HepG2 (cell line): ENCODE data around the gene CORO7. TPM values are rescaled to one million over a fixed set of nuclear protein-coding genes. Genes with fewer than 3 reads are reported as not detected.
A peak's percentile ranks its signal among the peaks of the same experiment; 100 is the strongest.

Source experiments
- CHD4 ChIP-seq: fragments of 200-600 bp; sonication (generic); IDR thresholded peaks from 2 replicates; pipeline ENCODE4 v1.7.0; 2017; ENCODE audit warnings: mild to moderate bottlenecking, low read length, borderline replicate concordance
- EZH2 ChIP-seq: conservative IDR thresholded peaks from 2 replicates; pipeline ENCODE4 v1.6.1; 2012; ENCODE audit warnings: mild to moderate bottlenecking, low read depth, low read length, moderate library complexity
- KAT2B ChIP-seq: fragments of 150-350 bp; IDR thresholded peaks from 2 replicates; pipeline ENCODE4 v1.6.1; 2014; ENCODE audit warnings: low read depth, low read length, borderline replicate concordance
- KDM6A ChIP-seq: IDR thresholded peaks from 2 replicates; pipeline ENCODE4 v1.6.1; 2016; ENCODE audit warnings: low read depth
- MEIS1 ChIP-seq: sonication (generic); formaldehyde crosslinking; IDR thresholded peaks from 2 replicates; pipeline ENCODE4 v1.9.0; 2021; ENCODE audit warnings: mild to moderate bottlenecking, missing genetic modification reagents, moderate library complexity, borderline replicate concordance
- MEIS2 ChIP-seq: sonication (generic); formaldehyde crosslinking; IDR thresholded peaks from 2 replicates; pipeline ENCODE4 v1.9.0; 2021; ENCODE audit warnings: mild to moderate bottlenecking, missing genetic modification reagents
- NRL ChIP-seq: sonication (generic); formaldehyde crosslinking; IDR thresholded peaks from 2 replicates; pipeline ENCODE4 v1.5.0; 2020; ENCODE audit warnings: missing genetic modification reagents, mild to moderate bottlenecking, moderate library complexity, borderline replicate concordance
- TOPORS ChIP-seq: sonication (generic); formaldehyde crosslinking; IDR thresholded peaks from 2 replicates; pipeline ENCODE4 v1.8.0; 2023; ENCODE audit warnings: mild to moderate bottlenecking, missing genetic modification reagents
- ZKSCAN1 ChIP-seq: fragments of 150-350 bp; IDR thresholded peaks from 2 replicates; pipeline ENCODE4 v1.6.1; 2014; ENCODE audit warnings: low read length
- ZNF260 ChIP-seq: sonication (generic); formaldehyde crosslinking; IDR thresholded peaks from 2 replicates; pipeline ENCODE4 v1.4.0; 2020; ENCODE audit warnings: missing genetic modification reagents, low read depth, mild to moderate bottlenecking, borderline replicate concordance
- ZNF264 ChIP-seq: sonication (generic); formaldehyde crosslinking; IDR thresholded peaks from 2 replicates; pipeline ENCODE4 v1.4.0; 2020; ENCODE audit warnings: missing genetic modification reagents
- ZNF557 ChIP-seq: sonication (generic); formaldehyde crosslinking; IDR thresholded peaks from 2 replicates; pipeline ENCODE4 v1.4.0; 2020; ENCODE audit warnings: missing genetic modification reagents
- ZNF563 ChIP-seq: sonication (generic); formaldehyde crosslinking; IDR thresholded peaks from 2 replicates; pipeline ENCODE4 v1.8.0; 2022; ENCODE audit warnings: mild to moderate bottlenecking, moderate library complexity, missing genetic modification reagents
- ZNF709 ChIP-seq: sonication (generic); formaldehyde crosslinking; IDR thresholded peaks from 2 replicates; pipeline ENCODE4 v1.5.0; 2020; ENCODE audit warnings: mild to moderate bottlenecking, missing genetic modification reagents
- polyA plus RNA-seq, 8 experiments: library from polyadenylated mRNA; depleted of rRNA in 3 of 8; stranded (reverse) in 7 of 8; unstranded in 1 of 8; fragments of >200 nt; fragmentation: Illumina TruSeq in 4 of 8; extraction: Trizol in 4 of 8; gene quantifications; 2 replicates each; pipeline versions ENCODE4 v1.2.1 to v1.2.3, GENCODE V29; 2011 to 2016; ENCODE audit warnings: low read depth in 4 of 8, missing spikeins in 1 of 8, mixed read lengths in 1 of 8; ENCODE audit not compliant: insufficient read depth in 1 of 8
- total RNA-seq, 5 experiments: library from RNA; depleted of rRNA; stranded (reverse); fragments of >200 nt; fragmentation: Illumina TruSeq; extraction: Trizol; gene quantifications; 2 replicates each; pipeline ENCODE4 v1.2.3, GENCODE V29; 2016; ENCODE audit warnings: low read depth in 1 of 5
- TF ChIP-seq, protein P1 (sequence below): IDR thresholded peaks from 2 replicates; pipeline ENCODE4 v1.6.1; 2012; ENCODE audit warnings: inconsistent platforms
- TF ChIP-seq, protein P2 (sequence below): sonication (generic); formaldehyde crosslinking; IDR thresholded peaks from 2 replicates; pipeline ENCODE4 v1.4.0; 2020; ENCODE audit warnings: mild to moderate bottlenecking, missing genetic modification reagents, borderline replicate concordance
- TF ChIP-seq, protein P3 (sequence below): fragments of 450-650 bp; IDR thresholded peaks from 2 replicates; pipeline ENCODE4 v1.6.1; 2017
- TF ChIP-seq, protein P4 (sequence below): IDR thresholded peaks from 2 replicates; pipeline ENCODE4 v1.6.1; 2016; ENCODE audit warnings: missing compliant biosample characterization, missing genetic modification reagents, borderline replicate concordance
- TF ChIP-seq, protein P5 (sequence below): sonication (generic); formaldehyde crosslinking; IDR thresholded peaks from 2 replicates; pipeline ENCODE4 v1.5.1; 2020; ENCODE audit warnings: mild to moderate bottlenecking, missing genetic modification reagents

Gene CORO7
- total and polyA plus RNA-seq, 2 of the 13 experiments (the other 11 are each of a cell fraction or from before 2014, with no cell fraction given) = 9.9 to 14.3 TPM

DNA sequence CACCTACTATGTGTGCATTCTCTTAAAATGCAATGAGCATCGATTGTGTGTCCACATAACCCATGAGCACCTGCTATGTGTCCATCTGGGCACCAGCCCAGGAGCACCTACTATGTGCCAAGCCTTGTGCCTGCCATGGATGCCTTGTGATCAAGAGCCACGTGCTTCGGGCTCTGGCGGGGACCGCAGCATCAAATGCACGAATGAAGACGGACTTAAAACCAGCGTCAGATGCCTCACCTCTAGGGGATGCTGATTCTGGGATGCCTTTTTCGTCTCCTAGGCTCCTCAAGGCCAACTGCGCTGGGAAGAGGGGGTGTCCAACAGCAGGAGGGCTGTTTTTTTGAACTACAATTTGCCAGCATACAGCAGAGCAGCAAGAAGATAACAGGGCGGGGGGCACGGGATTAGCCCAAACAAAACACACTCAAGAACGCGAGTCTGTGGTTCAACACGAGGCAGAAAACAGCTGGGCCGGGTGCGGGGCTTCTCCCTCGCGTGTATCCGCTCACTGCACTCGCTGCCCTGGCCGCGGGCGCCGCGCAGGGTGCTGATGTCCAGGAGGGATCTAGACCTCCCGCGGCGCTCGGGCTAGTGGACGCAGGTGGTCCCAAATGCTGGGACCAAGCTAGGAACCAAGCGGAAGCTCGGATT is 101.7 kb downstream of the CORO7 start (continued):
- TF ChIP-seq ZKSCAN1 = peak; percentile 93
- no peak for TF ChIP-seq ZNF264 (CRISPR knock-in tag)
- no peak for TF ChIP-seq ZNF260
- TF ChIP-seq KAT2B = no peak
- peak; percentile 92; the same call in 1 of the 2 replicates for TF ChIP-seq CHD4
- TF ChIP-seq, protein P1, sequence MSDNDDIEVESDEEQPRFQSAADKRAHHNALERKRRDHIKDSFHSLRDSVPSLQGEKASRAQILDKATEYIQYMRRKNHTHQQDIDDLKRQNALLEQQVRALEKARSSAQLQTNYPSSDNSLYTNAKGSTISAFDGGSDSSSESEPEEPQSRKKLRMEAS = peak; percentile 80
- TF ChIP-seq, protein P2, sequence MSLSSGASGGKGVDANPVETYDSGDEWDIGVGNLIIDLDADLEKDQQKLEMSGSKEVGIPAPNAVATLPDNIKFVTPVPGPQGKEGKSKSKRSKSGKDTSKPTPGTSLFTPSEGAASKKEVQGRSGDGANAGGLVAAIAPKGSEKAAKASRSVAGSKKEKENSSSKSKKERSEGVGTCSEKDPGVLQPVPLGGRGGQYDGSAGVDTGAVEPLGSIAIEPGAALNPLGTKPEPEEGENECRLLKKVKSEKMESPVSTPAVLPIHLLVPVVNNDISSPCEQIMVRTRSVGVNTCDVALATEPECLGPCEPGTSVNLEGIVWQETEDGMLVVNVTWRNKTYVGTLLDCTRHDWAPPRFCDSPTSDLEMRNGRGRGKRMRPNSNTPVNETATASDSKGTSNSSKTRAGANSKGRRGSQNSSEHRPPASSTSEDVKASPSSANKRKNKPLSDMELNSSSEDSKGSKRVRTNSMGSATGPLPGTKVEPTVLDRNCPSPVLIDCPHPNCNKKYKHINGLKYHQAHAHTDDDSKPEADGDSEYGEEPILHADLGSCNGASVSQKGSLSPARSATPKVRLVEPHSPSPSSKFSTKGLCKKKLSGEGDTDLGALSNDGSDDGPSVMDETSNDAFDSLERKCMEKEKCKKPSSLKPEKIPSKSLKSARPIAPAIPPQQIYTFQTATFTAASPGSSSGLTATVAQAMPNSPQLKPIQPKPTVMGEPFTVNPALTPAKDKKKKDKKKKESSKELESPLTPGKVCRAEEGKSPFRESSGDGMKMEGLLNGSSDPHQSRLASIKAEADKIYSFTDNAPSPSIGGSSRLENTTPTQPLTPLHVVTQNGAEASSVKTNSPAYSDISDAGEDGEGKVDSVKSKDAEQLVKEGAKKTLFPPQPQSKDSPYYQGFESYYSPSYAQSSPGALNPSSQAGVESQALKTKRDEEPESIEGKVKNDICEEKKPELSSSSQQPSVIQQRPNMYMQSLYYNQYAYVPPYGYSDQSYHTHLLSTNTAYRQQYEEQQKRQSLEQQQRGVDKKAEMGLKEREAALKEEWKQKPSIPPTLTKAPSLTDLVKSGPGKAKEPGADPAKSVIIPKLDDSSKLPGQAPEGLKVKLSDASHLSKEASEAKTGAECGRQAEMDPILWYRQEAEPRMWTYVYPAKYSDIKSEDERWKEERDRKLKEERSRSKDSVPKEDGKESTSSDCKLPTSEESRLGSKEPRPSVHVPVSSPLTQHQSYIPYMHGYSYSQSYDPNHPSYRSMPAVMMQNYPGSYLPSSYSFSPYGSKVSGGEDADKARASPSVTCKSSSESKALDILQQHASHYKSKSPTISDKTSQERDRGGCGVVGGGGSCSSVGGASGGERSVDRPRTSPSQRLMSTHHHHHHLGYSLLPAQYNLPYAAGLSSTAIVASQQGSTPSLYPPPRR = no peak; the same call in 1 of the 2 replicates
- TF ChIP-seq EZH2 = peak; percentile 100
- TF ChIP-seq NRL (CRISPR knock-in tag) = no peak
- 0 out of 2 replicates have a peak, but pooled peaks have one; percentile 27 for TF ChIP-seq ZNF563 (CRISPR knock-in tag)
- 0 out of 2 replicates have a peak, but pooled peaks have one; percentile 17 for TF ChIP-seq ZNF709 (CRISPR knock-in tag)
- 0 out of 2 replicates have a peak, but pooled peaks have one; percentile 1 for TF ChIP-seq TOPORS (CRISPR knock-in tag)
- TF ChIP-seq, protein P3, sequence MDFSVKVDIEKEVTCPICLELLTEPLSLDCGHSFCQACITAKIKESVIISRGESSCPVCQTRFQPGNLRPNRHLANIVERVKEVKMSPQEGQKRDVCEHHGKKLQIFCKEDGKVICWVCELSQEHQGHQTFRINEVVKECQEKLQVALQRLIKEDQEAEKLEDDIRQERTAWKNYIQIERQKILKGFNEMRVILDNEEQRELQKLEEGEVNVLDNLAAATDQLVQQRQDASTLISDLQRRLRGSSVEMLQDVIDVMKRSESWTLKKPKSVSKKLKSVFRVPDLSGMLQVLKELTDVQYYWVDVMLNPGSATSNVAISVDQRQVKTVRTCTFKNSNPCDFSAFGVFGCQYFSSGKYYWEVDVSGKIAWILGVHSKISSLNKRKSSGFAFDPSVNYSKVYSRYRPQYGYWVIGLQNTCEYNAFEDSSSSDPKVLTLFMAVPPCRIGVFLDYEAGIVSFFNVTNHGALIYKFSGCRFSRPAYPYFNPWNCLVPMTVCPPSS = no peak
- no peak for TF ChIP-seq MEIS1
- TF ChIP-seq, protein P4, sequence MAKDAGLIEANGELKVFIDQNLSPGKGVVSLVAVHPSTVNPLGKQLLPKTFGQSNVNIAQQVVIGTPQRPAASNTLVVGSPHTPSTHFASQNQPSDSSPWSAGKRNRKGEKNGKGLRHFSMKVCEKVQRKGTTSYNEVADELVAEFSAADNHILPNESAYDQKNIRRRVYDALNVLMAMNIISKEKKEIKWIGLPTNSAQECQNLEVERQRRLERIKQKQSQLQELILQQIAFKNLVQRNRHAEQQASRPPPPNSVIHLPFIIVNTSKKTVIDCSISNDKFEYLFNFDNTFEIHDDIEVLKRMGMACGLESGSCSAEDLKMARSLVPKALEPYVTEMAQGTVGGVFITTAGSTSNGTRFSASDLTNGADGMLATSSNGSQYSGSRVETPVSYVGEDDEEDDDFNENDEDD (CRISPR knock-in tag) = peak; percentile 44; the same call in 1 of the 2 replicates
- no peak for TF ChIP-seq MEIS2 (CRISPR knock-in tag)
- TF ChIP-seq, protein P5, sequence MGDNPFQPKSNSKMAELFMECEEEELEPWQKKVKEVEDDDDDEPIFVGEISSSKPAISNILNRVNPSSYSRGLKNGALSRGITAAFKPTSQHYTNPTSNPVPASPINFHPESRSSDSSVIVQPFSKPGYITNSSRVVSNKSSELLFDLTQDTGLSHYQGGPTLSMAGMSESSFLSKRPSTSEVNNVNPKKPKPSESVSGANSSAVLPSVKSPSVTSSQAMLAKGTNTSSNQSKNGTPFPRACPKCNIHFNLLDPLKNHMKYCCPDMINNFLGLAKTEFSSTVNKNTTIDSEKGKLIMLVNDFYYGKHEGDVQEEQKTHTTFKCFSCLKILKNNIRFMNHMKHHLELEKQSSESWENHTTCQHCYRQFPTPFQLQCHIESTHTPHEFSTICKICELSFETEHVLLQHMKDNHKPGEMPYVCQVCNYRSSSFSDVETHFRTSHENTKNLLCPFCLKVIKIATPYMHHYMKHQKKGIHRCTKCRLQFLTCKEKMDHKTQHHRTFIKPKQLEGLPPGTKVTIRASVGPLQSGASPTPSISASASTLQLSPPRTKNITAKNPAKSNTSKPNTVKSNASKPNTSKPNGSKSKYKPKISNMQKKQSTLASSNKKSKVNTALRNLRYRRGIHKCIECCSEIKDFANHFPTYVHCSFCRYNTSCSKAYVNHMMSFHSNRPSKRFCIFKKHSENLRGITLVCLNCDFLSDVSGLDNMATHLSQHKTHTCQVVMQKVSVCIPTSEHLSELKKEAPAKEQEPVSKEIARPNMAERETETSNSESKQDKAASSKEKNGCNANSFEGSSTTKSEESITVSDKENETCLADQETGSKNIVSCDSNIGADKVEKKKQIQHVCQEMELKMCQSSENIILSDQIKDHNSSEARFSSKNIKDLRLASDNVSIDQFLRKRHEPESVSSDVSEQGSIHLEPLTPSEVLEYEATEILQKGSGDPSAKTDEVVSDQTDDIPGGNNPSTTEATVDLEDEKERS (CRISPR knock-in tag) = peak; percentile 7; the same call in 1 of the 2 replicates
- TF ChIP-seq ZNF557 = no peak
- TF ChIP-seq KDM6A (CRISPR knock-in tag) = no peak
